ENCODE measurements around the gene ERMN. TPM values are rescaled to one million over a fixed set of nuclear protein-coding genes. Genes with fewer than 3 reads are reported as not detected.
"Not testable (repeated sequence)": the region's sequence is repeated elsewhere in the genome, so short reads cannot be mapped to it uniquely, and the experiment has no call there.

Gene ERMN, protein sequence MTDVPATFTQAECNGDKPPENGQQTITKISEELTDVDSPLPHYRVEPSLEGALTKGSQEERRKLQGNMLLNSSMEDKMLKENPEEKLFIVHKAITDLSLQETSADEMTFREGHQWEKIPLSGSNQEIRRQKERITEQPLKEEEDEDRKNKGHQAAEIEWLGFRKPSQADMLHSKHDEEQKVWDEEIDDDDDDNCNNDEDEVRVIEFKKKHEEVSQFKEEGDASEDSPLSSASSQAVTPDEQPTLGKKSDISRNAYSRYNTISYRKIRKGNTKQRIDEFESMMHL
- total RNA-seq, result 0.71 TPM
- 9.9 TPM for polyA plus RNA-seq
- long read RNA-seq, donor 1, result 0 reads
- long read RNA-seq, donor 2, partial matches to known transcripts, result 0 of 2 reads
- long read RNA-seq, donor 2, other reads (novel, unspliced or antisense), result 0 of 2 reads
- long read RNA-seq, donor 3, result 0 reads
- long read RNA-seq, donor 4, result 0 reads
- long read RNA-seq, donor 5, result 0 reads
- long read RNA-seq, donor 6, partial matches to known transcripts, result 0 of 3 reads
- long read RNA-seq, donor 6, other reads (novel, unspliced or antisense), result 0 of 3 reads
- long read RNA-seq, donor 7, result 0 reads
- long read RNA-seq, donor 8, partial matches to known transcripts, result 0 of 1 reads
- long read RNA-seq, donor 8, other reads (novel, unspliced or antisense), result 0 of 1 reads
- long read RNA-seq, donor 9, result 0 reads
- long read RNA-seq, donor 10, result 0 reads

DNA sequence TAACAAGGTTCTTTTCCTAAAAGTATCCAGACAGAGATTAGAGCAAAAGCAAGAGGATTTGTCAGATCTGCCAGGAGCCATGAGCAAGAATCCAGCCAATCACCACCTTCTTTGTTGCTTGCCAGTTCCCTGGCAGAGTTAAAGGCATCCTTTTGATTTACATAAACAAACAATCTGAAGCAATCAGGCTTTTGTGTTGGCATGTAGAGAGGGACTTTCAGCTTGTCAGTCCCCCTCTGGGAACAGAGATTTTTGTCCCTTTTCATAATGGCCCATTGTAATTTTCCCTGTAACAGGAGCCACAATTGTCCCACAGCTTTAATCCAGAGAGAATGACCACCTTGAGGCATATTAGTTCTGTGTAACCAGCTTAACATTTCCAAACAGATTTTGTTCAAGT lies at the start of gene ERMN:
Gene ERMN (minus strand): TSS at position 39 of the 400 bp plus-strand sequence. CDS start 182 bp downstream, outside the sequence.
- H3K27ac ChIP-seq (ENCODE audit: low read depth in 1 of 2, low read length in 1 of 2), result no peak within 1 kb of the TSS
- no peaks in the 10 kb centered on the region for H3K9me3 ChIP-seq (ENCODE audit: control insufficient read depth in 2 of 2, insufficient read depth in 1 of 2, low read length in 1 of 2)
- no peak within 1 kb of the TSS for H3K4me3 ChIP-seq (ENCODE audit: low read length in 2 of 2)
- H3K4me1 ChIP-seq (ENCODE audit: control insufficient read depth in 2 of 2, insufficient read depth in 2 of 2, low read length in 2 of 2), result peaks cover 0 to 3% of the 10 kb centered on the region in 2 donors
- no peak for DNase-seq (ENCODE audit: low read depth in 6 of 9, low spot score in 9 of 9)
- H3K36me3 ChIP-seq (ENCODE audit: control insufficient read depth in 2 of 2, insufficient read depth in 2 of 2, low read length in 1 of 2), result no peaks in the 10 kb centered on the region
- no peaks in the 10 kb centered on the region for H3K27me3 ChIP-seq (ENCODE audit: control insufficient read depth in 2 of 2, insufficient read depth in 1 of 2, low read length in 1 of 2)

DNA sequence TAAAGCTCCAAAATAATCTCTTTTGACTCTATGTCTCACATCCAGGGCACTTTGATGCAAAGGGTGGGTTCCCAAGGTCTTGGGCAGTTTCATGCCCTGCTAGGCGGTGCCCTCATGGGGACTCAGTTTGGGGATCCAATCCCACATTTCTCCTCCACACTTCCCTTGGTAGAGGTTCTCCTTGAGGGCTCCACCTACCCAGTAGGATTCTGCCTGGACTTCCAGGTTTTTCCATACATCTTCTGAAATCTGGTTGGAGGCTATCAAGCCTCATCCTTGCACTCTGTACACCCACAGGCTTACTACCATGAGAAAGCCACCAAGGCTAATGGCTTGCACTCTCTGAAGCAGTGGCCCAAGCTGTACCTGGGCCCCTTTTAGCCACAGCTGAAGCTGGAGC lies 49.8 kb upstream of the ERMN start:
- Histone ChIP-seq H3K27me3 (ENCODE audit: control insufficient read depth in 2 of 2, insufficient read depth in 1 of 2, low read length in 1 of 2) (no peaks in the 10 kb centered on the region), H3K4me3 (ENCODE audit: low read length in 2 of 2) (no peak overlapping the region), H3K4me1 (ENCODE audit: control insufficient read depth in 2 of 2, insufficient read depth in 2 of 2, low read length in 2 of 2) (no peaks in the 10 kb centered on the region), H3K27ac (ENCODE audit: low read depth in 1 of 2, low read length in 1 of 2) (no peak overlapping the region), H3K9me3 (ENCODE audit: control insufficient read depth in 2 of 2, insufficient read depth in 1 of 2, low read length in 1 of 2) (peaks cover 3 to 11% of the 10 kb centered on the region in 2 donors), H3K36me3 (ENCODE audit: control insufficient read depth in 2 of 2, insufficient read depth in 2 of 2, low read length in 1 of 2) (no peaks in the 10 kb centered on the region)
- DNase-seq (ENCODE audit: low read depth in 6 of 9, low spot score in 9 of 9), result no peak
- WGBS, result 98% methylated on average over 1 of the region's 1 CpG

DNA sequence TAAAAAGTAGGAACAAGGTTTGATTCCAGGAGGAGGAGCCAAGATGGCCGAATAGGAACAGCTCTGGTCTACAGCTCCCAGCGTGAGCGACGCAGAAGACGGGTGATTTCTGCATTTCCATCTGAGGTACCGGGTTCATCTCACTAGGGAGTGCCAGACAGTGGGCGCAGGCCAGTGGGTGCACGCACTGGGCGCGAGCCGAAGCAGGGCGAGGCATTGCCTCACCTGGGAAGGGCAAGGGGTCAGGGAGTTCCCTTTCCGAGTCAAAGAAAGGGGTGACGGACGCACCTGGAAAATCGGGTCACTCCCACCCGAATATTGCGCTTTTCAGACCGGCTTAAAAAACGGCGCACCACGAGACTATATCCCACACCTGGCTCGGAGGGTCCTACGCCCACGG lies 42.9 kb upstream of the ERMN start:
- H3K4me1 ChIP-seq (ENCODE audit: control insufficient read depth in 2 of 2, insufficient read depth in 2 of 2, low read length in 2 of 2); H3K36me3 ChIP-seq (ENCODE audit: control insufficient read depth in 2 of 2, insufficient read depth in 2 of 2, low read length in 1 of 2); DNase-seq (ENCODE audit: low read depth in 6 of 9, low spot score in 9 of 9); H3K9me3 ChIP-seq (ENCODE audit: control insufficient read depth in 2 of 2, insufficient read depth in 1 of 2, low read length in 1 of 2); H3K27ac ChIP-seq (ENCODE audit: low read depth in 1 of 2, low read length in 1 of 2); H3K27me3 ChIP-seq (ENCODE audit: control insufficient read depth in 2 of 2, insufficient read depth in 1 of 2, low read length in 1 of 2); H3K4me3 ChIP-seq (ENCODE audit: low read length in 2 of 2): not testable (repeated sequence)
- WGBS, result 96% methylated on average over 15 of the region's 25 CpGs

DNA sequence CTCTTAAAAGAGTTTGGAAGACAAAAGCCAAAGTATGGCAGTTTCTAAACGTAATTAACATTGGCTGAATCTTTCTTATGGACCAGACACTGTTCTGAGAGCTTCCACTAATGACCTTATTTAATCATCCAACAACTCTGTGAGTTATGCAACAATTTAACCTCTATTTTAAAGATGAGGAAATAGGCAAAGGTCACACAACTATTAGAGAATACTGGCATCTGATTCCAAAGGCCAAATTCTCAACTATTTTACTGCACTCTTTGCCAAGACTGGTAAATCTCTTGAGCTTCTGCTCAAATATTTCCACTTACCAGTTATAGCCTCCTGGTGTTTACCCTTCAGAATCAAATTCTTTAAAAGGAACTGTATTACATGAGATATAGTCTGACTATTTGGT lies 42.1 kb upstream of the ERMN start:
- Histone ChIP-seq H3K27me3 (ENCODE audit: control insufficient read depth in 2 of 2, insufficient read depth in 1 of 2, low read length in 1 of 2) (no peaks in the 10 kb centered on the region), H3K36me3 (ENCODE audit: control insufficient read depth in 2 of 2, insufficient read depth in 2 of 2, low read length in 1 of 2) (no peaks in the 10 kb centered on the region), H3K9me3 (ENCODE audit: control insufficient read depth in 2 of 2, insufficient read depth in 1 of 2, low read length in 1 of 2) (no peaks in the 10 kb centered on the region), H3K4me3 (ENCODE audit: low read length in 2 of 2) (no peak overlapping the region), H3K27ac (ENCODE audit: low read depth in 1 of 2, low read length in 1 of 2) (no peak overlapping the region), H3K4me1 (ENCODE audit: control insufficient read depth in 2 of 2, insufficient read depth in 2 of 2, low read length in 2 of 2) (peaks cover 0 to 3% of the 10 kb centered on the region in 2 donors)
- DNase-seq (ENCODE audit: low read depth in 6 of 9, low spot score in 9 of 9), result no peak
- WGBS, result 85% methylated on average over 1 of the region's 1 CpG

DNA sequence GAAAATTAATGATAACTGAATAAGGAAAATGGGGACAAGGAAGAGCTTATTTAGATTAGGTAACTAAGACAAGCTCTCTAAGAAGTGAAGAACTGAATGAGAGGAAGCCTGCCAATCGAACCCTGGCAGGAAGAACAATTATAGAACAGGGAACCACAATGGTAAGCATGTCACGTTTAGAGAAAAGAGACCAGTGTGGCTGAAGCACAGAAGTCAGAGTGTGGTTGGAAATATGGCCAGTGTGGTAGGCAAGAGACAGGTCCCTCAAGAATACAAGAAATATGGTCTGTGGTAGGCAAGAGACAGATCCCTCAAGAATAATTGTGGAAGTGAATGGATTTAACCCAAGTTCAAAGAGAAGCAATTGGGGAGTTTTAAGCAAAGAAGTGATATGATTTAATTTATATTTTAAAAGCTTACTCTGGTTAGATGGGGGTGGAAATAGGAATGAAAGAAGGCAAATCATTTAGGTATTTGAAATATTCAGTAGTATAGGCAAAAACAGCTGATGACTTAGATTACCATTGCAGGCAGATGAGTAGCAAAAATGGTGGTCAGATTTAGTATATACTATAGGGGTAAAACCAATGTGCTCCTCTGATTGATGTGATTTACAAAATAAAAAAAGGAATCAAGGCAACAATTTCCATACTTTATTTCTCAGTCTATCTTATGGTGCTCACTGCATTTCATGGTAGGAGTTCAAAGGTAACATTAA lies 38.8 kb upstream of the ERMN start:
- H3K27me3 ChIP-seq (ENCODE audit: control insufficient read depth in 2 of 2, insufficient read depth in 1 of 2, low read length in 1 of 2), result no peaks in the 10 kb centered on the region
- H3K27ac ChIP-seq (ENCODE audit: low read depth in 1 of 2, low read length in 1 of 2), result no peak overlapping the region
- H3K4me1 ChIP-seq (ENCODE audit: control insufficient read depth in 2 of 2, insufficient read depth in 2 of 2, low read length in 2 of 2), result peaks cover 0 to 3% of the 10 kb centered on the region in 2 donors
- peaks cover 0 to 8% of the 10 kb centered on the region in 2 donors for H3K9me3 ChIP-seq (ENCODE audit: control insufficient read depth in 2 of 2, insufficient read depth in 1 of 2, low read length in 1 of 2)
- no peaks in the 10 kb centered on the region for H3K36me3 ChIP-seq (ENCODE audit: control insufficient read depth in 2 of 2, insufficient read depth in 2 of 2, low read length in 1 of 2)
- DNase-seq (ENCODE audit: low read depth in 6 of 9, low spot score in 9 of 9), result peak in 4 of 9 donors; percentile 6 to 43 (median 10)
- 10% methylated on average over 2 of the region's 2 CpGs for WGBS
- H3K4me3 ChIP-seq (ENCODE audit: low read length in 2 of 2), result no peak overlapping the region

DNA sequence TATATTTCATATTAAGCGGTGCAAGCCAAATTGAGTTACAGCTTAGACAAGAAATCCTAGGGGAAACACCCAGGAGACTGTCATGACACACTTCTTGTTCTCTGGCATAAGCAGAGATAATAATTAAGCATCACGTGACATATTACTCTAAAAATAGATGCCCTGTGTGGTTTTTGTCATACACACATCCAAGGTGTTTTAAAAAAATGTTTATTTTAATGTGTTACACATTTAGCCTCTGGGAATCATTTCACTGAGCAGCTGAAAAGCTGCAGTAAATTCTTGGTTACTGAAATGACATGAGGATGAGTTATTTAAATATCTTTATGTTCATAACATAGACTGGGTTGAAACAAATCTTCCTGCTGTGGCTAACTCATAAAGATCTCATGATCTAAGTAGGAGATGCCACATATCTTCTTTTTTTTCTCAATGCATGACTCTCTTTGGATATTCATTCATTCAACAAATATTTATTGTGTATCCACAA lies 38.0 kb upstream of the ERMN start:
- H3K27me3 ChIP-seq (ENCODE audit: control insufficient read depth in 2 of 2, insufficient read depth in 1 of 2, low read length in 1 of 2), result no peaks in the 10 kb centered on the region
- peaks cover 0 to 8% of the 10 kb centered on the region in 2 donors for H3K9me3 ChIP-seq (ENCODE audit: control insufficient read depth in 2 of 2, insufficient read depth in 1 of 2, low read length in 1 of 2)
- WGBS, result 52% methylated on average over 2 of the region's 2 CpGs
- no peak overlapping the region for H3K4me3 ChIP-seq (ENCODE audit: low read length in 2 of 2)
- H3K4me1 ChIP-seq (ENCODE audit: control insufficient read depth in 2 of 2, insufficient read depth in 2 of 2, low read length in 2 of 2), result peaks cover 0 to 3% of the 10 kb centered on the region in 2 donors
- DNase-seq (ENCODE audit: low read depth in 6 of 9, low spot score in 9 of 9), result peak in 1 of 9 donors; percentile 18
- no peak overlapping the region for H3K27ac ChIP-seq (ENCODE audit: low read depth in 1 of 2, low read length in 1 of 2)
- no peaks in the 10 kb centered on the region for H3K36me3 ChIP-seq (ENCODE audit: control insufficient read depth in 2 of 2, insufficient read depth in 2 of 2, low read length in 1 of 2)

DNA sequence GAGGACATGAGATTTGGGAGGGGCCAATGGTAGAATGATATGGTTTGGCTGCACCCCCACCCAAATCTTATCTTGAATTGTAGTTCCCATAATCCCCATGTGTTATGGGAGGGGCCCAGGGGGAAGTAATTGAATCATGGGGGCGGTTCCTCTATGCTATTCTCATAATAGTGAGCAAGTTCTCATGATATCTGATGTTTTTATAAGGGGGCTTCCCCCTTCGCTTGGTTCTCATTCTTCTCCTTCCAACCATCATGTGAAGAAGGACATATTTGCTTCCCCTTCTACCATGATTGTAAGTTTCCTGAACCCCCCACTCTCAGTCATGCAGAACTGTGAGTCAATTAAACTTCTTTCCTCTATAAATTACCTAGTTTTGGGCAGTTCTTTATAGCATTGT lies 37.0 kb upstream of the ERMN start:
- no peaks in the 10 kb centered on the region for H3K36me3 ChIP-seq (ENCODE audit: control insufficient read depth in 2 of 2, insufficient read depth in 2 of 2, low read length in 1 of 2)
- H3K27ac ChIP-seq (ENCODE audit: low read depth in 1 of 2, low read length in 1 of 2), result no peak overlapping the region
- H3K4me3 ChIP-seq (ENCODE audit: low read length in 2 of 2), result no peak overlapping the region
- no peak for DNase-seq (ENCODE audit: low read depth in 6 of 9, low spot score in 9 of 9)
- peaks cover 0 to 3% of the 10 kb centered on the region in 2 donors for H3K4me1 ChIP-seq (ENCODE audit: control insufficient read depth in 2 of 2, insufficient read depth in 2 of 2, low read length in 2 of 2)
- WGBS, result 99% methylated on average over 2 of the region's 2 CpGs
- peaks cover 0 to 8% of the 10 kb centered on the region in 2 donors for H3K9me3 ChIP-seq (ENCODE audit: control insufficient read depth in 2 of 2, insufficient read depth in 1 of 2, low read length in 1 of 2)
- H3K27me3 ChIP-seq (ENCODE audit: control insufficient read depth in 2 of 2, insufficient read depth in 1 of 2, low read length in 1 of 2), result no peaks in the 10 kb centered on the region

DNA sequence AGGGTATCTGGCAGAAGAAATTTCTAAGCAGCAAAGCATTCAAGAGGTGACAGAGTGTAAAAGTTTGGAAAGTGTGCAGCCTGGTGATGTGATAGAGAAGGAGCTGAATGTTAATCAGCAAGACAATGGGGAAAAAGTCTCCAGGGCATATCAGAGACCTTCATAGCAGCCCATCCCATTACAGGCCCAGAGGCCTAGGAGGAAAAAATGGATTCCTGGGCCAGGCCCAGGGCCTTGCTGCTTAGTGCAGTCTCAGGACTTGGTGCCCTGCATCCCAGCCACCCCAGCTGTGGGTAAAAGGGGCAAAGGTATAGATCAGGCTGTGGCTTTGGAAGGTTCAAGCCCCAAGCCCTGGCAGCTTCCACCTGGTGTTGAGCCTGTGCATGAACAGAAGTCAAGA lies 35.9 kb upstream of the ERMN start:
- Histone ChIP-seq H3K36me3 (ENCODE audit: control insufficient read depth in 2 of 2, insufficient read depth in 2 of 2, low read length in 1 of 2) (no peaks in the 10 kb centered on the region), H3K4me1 (ENCODE audit: control insufficient read depth in 2 of 2, insufficient read depth in 2 of 2, low read length in 2 of 2) (peaks cover 0 to 3% of the 10 kb centered on the region in 2 donors), H3K4me3 (ENCODE audit: low read length in 2 of 2) (no peak overlapping the region), H3K9me3 (ENCODE audit: control insufficient read depth in 2 of 2, insufficient read depth in 1 of 2, low read length in 1 of 2) (peaks cover 0 to 8% of the 10 kb centered on the region in 2 donors), H3K27ac (ENCODE audit: low read depth in 1 of 2, low read length in 1 of 2) (no peak overlapping the region), H3K27me3 (ENCODE audit: control insufficient read depth in 2 of 2, insufficient read depth in 1 of 2, low read length in 1 of 2) (no peaks in the 10 kb centered on the region)
- DNase-seq (ENCODE audit: low read depth in 6 of 9, low spot score in 9 of 9), result no peak

DNA sequence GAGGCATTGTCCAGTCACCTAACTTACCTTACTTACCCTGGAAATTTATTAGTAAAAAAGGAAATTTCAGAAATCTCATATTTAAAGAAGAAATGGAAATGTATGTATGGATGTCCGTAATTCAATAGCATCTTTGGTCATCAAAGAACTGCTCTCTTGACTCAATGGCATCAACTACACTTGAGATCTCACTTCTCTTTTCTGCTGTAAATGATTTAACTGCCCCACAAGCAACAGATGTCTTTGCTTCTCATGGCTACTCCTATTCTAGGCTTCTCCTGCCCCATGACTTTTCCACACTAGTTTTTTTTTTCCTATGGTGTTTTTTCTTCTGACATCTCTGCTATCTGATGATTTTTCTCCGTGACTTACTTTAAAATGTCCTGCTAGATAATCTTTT lies 34.0 kb upstream of the ERMN start:
- Histone ChIP-seq H3K4me1 (ENCODE audit: control insufficient read depth in 2 of 2, insufficient read depth in 2 of 2, low read length in 2 of 2) (peaks cover 0 to 3% of the 10 kb centered on the region in 2 donors), H3K27me3 (ENCODE audit: control insufficient read depth in 2 of 2, insufficient read depth in 1 of 2, low read length in 1 of 2) (no peaks in the 10 kb centered on the region), H3K27ac (ENCODE audit: low read depth in 1 of 2, low read length in 1 of 2) (no peak overlapping the region), H3K9me3 (ENCODE audit: control insufficient read depth in 2 of 2, insufficient read depth in 1 of 2, low read length in 1 of 2) (peaks cover 0 to 8% of the 10 kb centered on the region in 2 donors), H3K36me3 (ENCODE audit: control insufficient read depth in 2 of 2, insufficient read depth in 2 of 2, low read length in 1 of 2) (no peaks in the 10 kb centered on the region), H3K4me3 (ENCODE audit: low read length in 2 of 2) (no peak overlapping the region)
- WGBS, result 98% methylated on average over 2 of the region's 2 CpGs
- no peak for DNase-seq (ENCODE audit: low read depth in 6 of 9, low spot score in 9 of 9)

Measured in thymus (tissue), 14 donors.